Measurements from ENCODE around the gene PLCXD3.

Gene PLCXD3

DNA sequence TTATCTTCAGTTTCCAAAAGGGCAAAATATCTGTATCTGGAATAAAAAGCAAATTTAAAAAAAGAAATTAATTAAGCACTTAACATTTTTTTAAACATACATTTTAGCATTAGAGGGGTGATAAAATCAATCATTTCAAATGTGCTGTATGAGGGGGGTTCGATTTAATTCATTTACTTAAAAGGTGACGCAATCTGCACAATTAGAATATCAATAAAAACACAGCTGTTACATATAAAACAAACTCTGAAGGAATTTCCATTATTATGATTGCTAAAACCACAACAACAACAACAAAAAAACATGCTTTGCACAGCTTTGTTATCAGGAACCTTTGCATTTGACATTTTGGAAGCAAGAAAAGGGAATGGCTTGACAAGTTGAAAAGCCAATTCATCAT is 225.5 kb downstream of the PLCXD3 start:
- no peak for DNase-seq (ENCODE audit: low spot score)

DNA sequence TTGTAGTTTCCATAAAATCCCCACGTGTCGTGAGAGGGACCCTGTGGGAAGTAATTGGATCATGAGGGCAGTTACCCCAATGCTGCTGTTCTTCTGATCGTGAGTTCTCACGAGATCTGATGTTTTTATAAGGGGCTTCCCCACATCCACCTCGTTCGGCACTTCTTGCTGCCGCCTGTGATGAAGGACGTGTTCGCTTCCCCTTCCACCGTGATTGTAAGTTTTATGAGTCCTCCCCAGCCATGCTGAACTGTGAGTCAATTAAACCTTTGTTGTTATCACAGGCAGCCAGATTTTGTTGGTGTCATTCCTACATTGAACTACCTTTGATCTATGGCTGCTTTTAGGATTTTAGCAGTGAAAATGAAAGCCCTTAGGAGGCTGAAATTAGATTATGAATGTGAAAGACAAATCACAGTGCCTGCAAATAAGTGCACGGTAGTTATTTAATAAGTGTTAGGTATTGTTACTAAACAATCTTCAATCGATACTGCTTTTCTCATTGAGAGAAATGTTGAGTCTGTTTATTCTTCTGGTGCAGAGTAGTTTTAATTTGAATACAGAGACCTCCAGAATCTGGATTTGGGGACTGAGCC is 229.1 kb downstream of the PLCXD3 start:
- DNase-seq (ENCODE audit: low spot score): no peak

DNA sequence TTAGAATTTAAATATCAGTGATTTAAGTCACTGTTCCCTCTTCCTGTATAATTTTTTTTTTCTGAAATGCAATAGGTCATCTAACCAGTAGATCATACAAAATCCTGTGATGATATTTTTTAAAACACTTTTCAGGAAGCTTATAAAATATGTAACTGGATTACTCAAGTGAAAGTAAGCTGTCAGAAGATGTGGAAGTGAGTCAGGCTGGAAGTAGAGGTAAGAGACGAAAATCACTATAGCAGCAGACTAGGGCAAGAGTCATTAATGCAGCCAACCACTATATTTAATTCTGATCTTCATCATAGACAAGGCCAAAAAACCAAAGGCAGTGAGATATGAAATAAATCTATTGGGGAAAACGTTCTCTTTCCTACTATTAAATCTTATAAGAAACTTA is 231.4 kb downstream of the PLCXD3 start:
- no peak for DNase-seq (ENCODE audit: low spot score)

DNA sequence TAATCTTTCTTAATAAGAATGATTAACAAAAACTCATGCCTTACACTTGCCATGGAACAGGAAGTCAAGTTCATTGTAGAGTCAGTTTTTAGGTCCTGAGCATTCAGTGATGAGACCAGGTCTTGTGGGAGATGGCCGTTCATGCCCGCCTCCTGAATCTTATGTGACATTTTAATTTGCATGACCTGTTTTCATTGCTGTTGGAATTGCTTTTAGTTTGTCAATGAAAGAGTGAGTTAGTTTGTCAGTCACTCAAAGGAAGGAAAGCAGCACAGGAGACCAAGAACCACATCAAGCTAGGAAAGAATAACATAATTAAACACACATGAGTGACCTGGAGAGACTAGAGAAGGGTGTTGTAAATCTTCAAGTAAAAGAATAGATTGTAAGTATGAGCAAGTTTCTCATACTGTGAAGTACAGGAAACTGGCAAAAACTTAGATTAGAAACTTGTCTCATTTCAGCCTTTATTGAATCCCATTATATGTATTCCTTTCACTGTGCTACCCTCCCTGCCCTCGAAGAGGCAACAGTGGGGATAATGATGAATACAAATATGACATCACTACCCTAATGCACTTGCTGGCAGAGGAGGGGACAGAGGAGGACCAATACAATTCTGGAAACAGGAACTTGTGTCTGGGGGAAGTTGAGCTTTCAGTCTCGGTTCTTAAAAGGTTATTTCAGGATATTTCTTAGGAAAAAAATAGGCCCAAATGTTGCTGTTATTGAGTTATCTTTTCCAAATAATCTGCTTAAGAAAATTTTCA is 232.7 kb downstream of the PLCXD3 start:
- DNase-seq (ENCODE audit: low spot score): no peak

DNA sequence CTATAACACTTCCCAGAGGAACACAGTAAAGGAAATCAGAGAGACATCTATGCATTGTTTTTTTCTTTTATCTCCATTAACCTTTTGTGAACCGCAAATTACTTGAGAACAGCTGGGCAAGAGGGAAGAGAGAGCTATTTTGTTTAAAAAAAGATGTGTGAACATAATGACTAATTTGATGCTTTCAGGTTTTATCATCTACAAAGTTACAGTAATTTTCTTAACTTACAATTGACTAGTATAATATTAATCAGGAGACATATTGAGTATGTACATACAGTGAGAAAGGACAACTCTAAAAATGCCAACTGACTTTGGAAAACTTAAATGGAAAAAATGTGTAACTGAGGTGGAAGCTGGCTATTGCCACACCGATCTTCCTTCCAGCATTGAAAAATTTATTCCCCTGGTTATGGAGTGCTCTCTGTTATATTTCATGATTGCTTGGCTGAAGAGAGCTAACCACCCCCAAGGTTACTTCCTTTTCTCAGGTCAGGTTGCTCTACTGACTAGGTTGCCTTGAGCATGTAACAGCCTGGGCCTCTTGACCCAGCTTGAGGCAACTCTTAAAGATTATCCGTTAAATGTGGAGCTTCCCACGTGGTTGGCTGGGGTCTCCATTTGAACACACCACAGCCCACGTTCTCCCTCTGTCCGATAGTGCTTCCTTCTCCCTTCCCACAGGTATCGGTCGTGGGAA is 234.4 kb downstream of the PLCXD3 start:
- DNase-seq (ENCODE audit: low spot score): no peak

DNA sequence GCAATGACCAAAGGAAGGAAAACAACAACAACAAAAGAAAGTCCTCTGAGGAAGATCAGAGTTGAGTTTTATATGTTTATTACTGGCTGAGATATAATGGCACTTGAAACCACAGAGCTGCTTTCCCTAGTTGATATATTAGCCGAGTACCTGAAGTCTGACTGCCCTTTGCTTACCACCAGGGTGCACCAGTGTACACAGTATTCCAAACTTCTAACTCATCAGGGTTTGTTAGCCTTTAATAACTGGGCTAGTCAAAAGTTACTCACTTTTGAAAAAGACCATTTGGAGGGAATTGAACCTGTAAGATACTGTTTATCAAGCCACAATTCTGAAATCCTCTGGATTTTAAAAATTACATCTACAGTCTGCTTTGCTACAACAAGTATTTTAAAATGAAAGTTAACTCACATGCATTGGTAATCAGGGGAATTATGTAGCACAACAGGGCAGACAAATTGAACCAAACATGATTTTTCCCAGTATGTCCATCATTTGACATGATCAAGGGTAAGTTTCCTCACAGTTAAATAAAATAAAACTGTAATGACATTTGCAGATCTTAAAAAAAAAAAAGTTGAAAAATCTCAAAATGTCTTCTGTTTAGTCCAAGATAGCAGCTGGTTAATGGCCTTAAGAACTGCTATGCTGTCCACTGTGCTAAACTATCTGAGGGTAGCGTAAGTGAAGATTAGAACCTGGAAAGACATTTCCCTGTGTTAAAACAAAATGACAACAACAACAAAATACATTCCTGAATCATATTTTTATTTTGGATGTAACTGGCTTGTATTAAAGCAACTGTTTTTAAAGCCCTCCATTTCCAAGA is 239.8 kb downstream of the PLCXD3 start:
- peak; percentile 27 for DNase-seq (ENCODE audit: low spot score)

DNA sequence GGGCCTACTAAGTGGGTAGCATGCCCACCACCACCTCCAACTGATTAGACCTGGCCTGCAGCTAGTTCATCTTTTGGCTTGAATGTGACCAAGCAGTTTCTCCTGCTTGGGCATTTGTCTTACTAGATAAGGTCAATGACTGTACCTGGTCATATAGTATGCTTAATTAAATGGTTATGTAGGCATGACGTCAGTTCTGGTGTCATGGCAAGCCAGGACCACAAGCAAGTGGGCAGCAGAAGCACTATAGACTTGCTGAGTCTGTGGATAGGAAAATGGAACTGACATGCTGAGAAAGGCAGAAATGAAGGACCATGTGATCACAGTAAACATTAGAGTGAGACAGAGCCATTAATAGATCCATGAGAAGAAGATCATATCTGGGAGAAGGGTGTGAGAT is 241.5 kb downstream of the PLCXD3 start:
- DNase-seq (ENCODE audit: low spot score): no peak

DNA sequence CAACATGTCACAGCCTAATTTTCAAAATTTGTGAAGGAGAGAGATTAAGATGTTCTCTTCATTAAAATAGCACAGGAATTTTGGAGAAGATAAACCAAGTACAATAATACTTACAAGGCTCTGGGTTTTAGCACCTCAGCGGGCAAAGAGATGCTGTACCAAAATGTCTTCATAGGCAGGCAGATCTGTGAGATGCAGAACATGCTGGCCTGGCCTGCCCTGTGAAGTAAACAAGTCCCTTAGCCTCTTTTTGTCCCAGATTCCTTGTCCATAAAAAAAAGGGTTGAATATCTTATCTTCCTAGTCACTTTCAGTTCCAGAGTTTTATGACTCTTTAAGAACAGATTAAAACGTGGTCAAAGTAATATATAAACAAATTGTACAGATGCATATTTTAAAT is 244.0 kb downstream of the PLCXD3 start:
- no peak for DNase-seq (ENCODE audit: low spot score)

DNA sequence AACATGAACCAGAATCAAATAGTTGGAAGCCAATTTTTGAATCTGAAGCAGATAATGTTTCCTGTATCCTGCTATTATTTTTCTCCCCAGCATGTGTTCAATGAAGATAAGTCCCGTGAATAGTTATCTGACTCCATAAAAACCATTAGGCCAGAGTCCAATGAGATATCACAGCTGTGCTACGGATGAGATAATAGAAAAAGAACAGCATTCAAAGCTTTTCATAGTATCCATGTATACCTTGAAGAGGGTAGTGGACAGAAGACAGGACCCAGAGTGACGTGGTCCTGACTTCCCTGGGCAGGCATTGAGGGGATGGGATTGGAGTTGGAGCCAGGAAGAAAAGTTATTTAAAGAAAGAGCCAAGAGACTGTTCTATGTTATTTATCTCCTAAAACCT is 246.4 kb downstream of the PLCXD3 start:
- DNase-seq (ENCODE audit: low spot score): no peak

DNA sequence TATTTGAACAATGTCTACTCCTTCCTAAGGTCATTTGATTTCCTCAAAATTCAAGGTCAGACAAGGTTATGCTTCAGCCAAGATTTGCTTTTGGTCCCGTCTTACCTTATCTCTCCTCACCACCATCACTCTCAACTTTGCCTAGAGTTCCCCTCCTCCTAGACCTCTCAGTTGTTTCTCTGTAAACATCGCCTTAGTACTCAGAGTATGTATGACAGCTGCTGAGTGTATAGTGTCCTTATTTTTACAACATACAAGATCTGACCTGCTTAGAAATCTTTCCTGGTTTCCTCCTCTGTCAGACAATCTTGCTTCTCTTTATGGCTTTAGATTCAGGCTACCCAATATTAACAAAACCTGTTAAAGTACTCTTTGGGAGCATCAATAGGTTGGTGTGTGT is 247.1 kb downstream of the PLCXD3 start:
- DNase-seq (ENCODE audit: low spot score): no peak
